GM12878 (cell line): ENCODE data around the gene VANGL2. TPM values are rescaled to one million over a fixed set of nuclear protein-coding genes. Genes with fewer than 3 reads are reported as not detected.

ENCODE experiments used
- ATAC-seq: fragments of 200-7000 bp; cut with Tn5 transposase; 3 replicates; pipeline ENCODE4 v1.9.1; 2020; ENCODE audit warnings: mild to moderate bottlenecking, moderate library complexity
- BruUV-seq: library from RNA; stranded (reverse); fragments of 400-500 nt; replicated peaks from 2 replicates; lab custom pipeline; 2021; lab: Mats Ljungman, UMichigan
- CTCF ChIA-PET: fragments of 300-600 bp; sonication (Branson Sonifier 250); formaldehyde crosslinking; extraction: SDS; loops from one replicate; lab custom pipeline; 2021; ENCODE audit warnings: inconsistent platforms; lab: Yijun Ruan, JAX
- POLR2A ChIA-PET: fragments of 350-600 bp; formaldehyde crosslinking; extraction: SDS; loops from one replicate; lab custom pipeline; 2021; ENCODE audit warnings: inconsistent platforms; lab: Charles Lee
- RAD21 ChIA-PET: fragments of 300-600 bp; sonication (Branson Sonifier 250); formaldehyde crosslinking; loops from one replicate; lab custom pipeline; 2023; ENCODE audit warnings: antibody characterized with exemption; ENCODE audit not compliant: unreplicated experiment; lab: Charles Lee
- SMC1A ChIA-PET: fragments of 300-600 bp; sonication (Branson Sonifier 250); formaldehyde crosslinking; loops from one replicate; lab custom pipeline; 2023; ENCODE audit not compliant: unreplicated experiment, uncharacterized antibody; lab: Charles Lee
- DNase-seq: peaks from one replicate; pipeline ENCODE4 v3.0.0-alpha.2; 2011; ENCODE audit warnings: low read depth, low spot score
- FAIRE-seq: peaks from 3 replicates; lab custom pipeline; 2011; peaks lifted over from hg19 to GRCh38; lab: Jason Lieb, UNC
- H2AFZ ChIP-seq: 2 replicates; pipeline ENCODE4 v1.6.0; 2011; ENCODE audit warnings: low read depth, low read length, control low read depth; ENCODE audit not compliant: control insufficient read depth
- H3K27ac ChIP-seq: 2 replicates; pipeline ENCODE4 v1.5.1; 2011; ENCODE audit warnings: control low read depth; ENCODE audit not compliant: control insufficient read depth, insufficient read depth
- H3K27me3 ChIP-seq, 2 experiments: replicated peaks in 1 of 2; 2 replicates each; pipeline versions ENCODE4 v1.6.0 to v1.6.1; 2011; ENCODE audit warnings: low read length in 1 of 2; ENCODE audit not compliant: control insufficient read depth in 2 of 2, insufficient read depth in 2 of 2
- H3K36me3 ChIP-seq, 2 experiments: 2 replicates each; pipeline ENCODE4 v1.5.1; 2011; ENCODE audit warnings: low read length in 1 of 2; ENCODE audit not compliant: control insufficient read depth in 2 of 2, insufficient read depth in 2 of 2
- H3K4me1 ChIP-seq: 2 replicates; pipeline ENCODE4 v1.6.1; 2011; ENCODE audit warnings: mild to moderate bottlenecking, low read length, moderate library complexity, mixed read lengths; ENCODE audit not compliant: control insufficient read depth, insufficient read depth
- H3K4me2 ChIP-seq: 2 replicates; pipeline ENCODE4 v1.6.0; 2011; ENCODE audit warnings: control low read depth; ENCODE audit not compliant: control insufficient read depth, insufficient read depth
- H3K4me3 ChIP-seq: fragments of 200-600 bp; sonication (generic); 2 replicates; pipeline ENCODE4 v1.5.1; 2016
- H3K79me2 ChIP-seq: 2 replicates; pipeline ENCODE4 v1.6.0; 2011; ENCODE audit warnings: low read length; ENCODE audit not compliant: control insufficient read depth, insufficient read depth
- H3K9ac ChIP-seq: 2 replicates; pipeline ENCODE4 v1.8.0; 2011; ENCODE audit warnings: low read length, control low read depth, mixed read lengths; ENCODE audit not compliant: control insufficient read depth, insufficient read depth
- H3K9me3 ChIP-seq: replicated peaks from 3 replicates; pipeline ENCODE4 v1.5.1; 2011; ENCODE audit warnings: mild to moderate bottlenecking, low read length; ENCODE audit not compliant: control insufficient read depth, insufficient read depth
- H4K20me1 ChIP-seq: 2 replicates; pipeline ENCODE4 v1.6.0; 2011; ENCODE audit not compliant: control insufficient read depth, insufficient read depth
- BCL3 ChIP-seq: IDR thresholded peaks from 2 replicates; pipeline ENCODE4 v1.6.1; 2011; ENCODE audit warnings: borderline replicate concordance, low read depth, mild to moderate bottlenecking, moderate library complexity, low read length; ENCODE audit not compliant: insufficient read depth, poor library complexity, severe bottlenecking
- BRCA1 ChIP-seq: IDR thresholded peaks from 2 replicates; pipeline ENCODE4 v1.6.1; 2011; ENCODE audit warnings: low read depth, low read length, improper control_type of control experiment
- CBX3 ChIP-seq: fragments of 200-600 bp; sonication (generic); IDR thresholded peaks from 2 replicates; pipeline ENCODE4 v1.6.1; 2016; ENCODE audit warnings: low read depth, borderline replicate concordance
- CREB1 ChIP-seq: IDR thresholded peaks from 2 replicates; pipeline ENCODE4 v1.6.1; 2012; ENCODE audit warnings: low read depth, mild to moderate bottlenecking, inconsistent platforms
- CTCF ChIP-seq, 3 experiments: IDR thresholded peaks in 2 of 3; conservative IDR thresholded peaks in 1 of 3; 2 replicates each; pipeline ENCODE4 v1.5.1; 2011; ENCODE audit warnings: low read depth in 3 of 3, low read length in 3 of 3, mild to moderate bottlenecking in 3 of 3, control low read depth in 2 of 3, moderate library complexity in 2 of 3, inconsistent platforms in 1 of 3, mixed read lengths in 1 of 3; ENCODE audit not compliant: control insufficient read depth in 2 of 3, insufficient read depth in 1 of 3; ENCODE audit errors: extremely low read depth in 1 of 3
- E2F8 ChIP-seq: fragments of 450-650 bp; IDR thresholded peaks from 2 replicates; pipeline ENCODE4 v1.6.1; 2018; ENCODE audit warnings: mild to moderate bottlenecking, low read depth, moderate library complexity; ENCODE audit not compliant: partially characterized antibody
- ESRRA ChIP-seq: IDR thresholded peaks from 2 replicates; pipeline ENCODE4 v1.6.1; 2012; ENCODE audit warnings: mild to moderate bottlenecking, low read length, improper control_type of control experiment
- IKZF2 ChIP-seq, 2 experiments: fragments of 450-650 bp; IDR thresholded peaks; 2 replicates each; pipeline ENCODE4 v1.6.1; 2017; ENCODE audit warnings: mild to moderate bottlenecking in 2 of 2, moderate library complexity in 2 of 2
- LARP7 ChIP-seq: fragments of 450-650 bp; IDR thresholded peaks from 2 replicates; pipeline ENCODE4 v1.6.1; 2017; ENCODE audit warnings: mild to moderate bottlenecking
- PML ChIP-seq: IDR thresholded peaks from 2 replicates; pipeline ENCODE4 v1.6.1; 2012; ENCODE audit warnings: low read length, inconsistent platforms
- RB1 ChIP-seq: fragments of 450-650 bp; formaldehyde crosslinking; IDR thresholded peaks from 2 replicates; pipeline ENCODE4 v1.6.1; 2017; ENCODE audit warnings: mild to moderate bottlenecking, borderline replicate concordance
- RFX5 ChIP-seq: IDR thresholded peaks from 2 replicates; pipeline ENCODE4 v1.6.1; 2011; ENCODE audit warnings: low read depth, low read length, improper control_type of control experiment
- STAT3 ChIP-seq: IDR thresholded peaks from 2 replicates; pipeline ENCODE4 v1.6.1; 2011; ENCODE audit warnings: low read depth, low read length, improper control_type of control experiment
- TBL1XR1 ChIP-seq: IDR thresholded peaks from 2 replicates; pipeline ENCODE4 v1.6.1; 2012; ENCODE audit warnings: low read depth, low read length, improper control_type of control experiment
- TCF12 ChIP-seq: IDR thresholded peaks from 2 replicates; pipeline ENCODE4 v1.6.1; 2011; ENCODE audit warnings: low read depth, mild to moderate bottlenecking, low read length
- TCF3 ChIP-seq: IDR thresholded peaks from 2 replicates; pipeline ENCODE4 v1.6.1; 2012; ENCODE audit warnings: low read depth, mild to moderate bottlenecking, low read length, borderline replicate concordance; ENCODE audit not compliant: insufficient read depth
- YBX1 ChIP-seq: fragments of 450-650 bp; IDR thresholded peaks from 2 replicates; pipeline ENCODE4 v1.6.1; 2016; ENCODE audit warnings: antibody characterized with exemption
- ZNF207 ChIP-seq: fragments of 450-650 bp; IDR thresholded peaks from 2 replicates; pipeline ENCODE4 v1.6.1; 2014; ENCODE audit warnings: antibody characterized with exemption, mild to moderate bottlenecking, borderline replicate concordance
- ZNF274 ChIP-seq: IDR thresholded peaks from one replicate; pipeline ENCODE4 v1.8.0; 2011; ENCODE audit not compliant: insufficient read length, insufficient read depth
- WGBS: methylation state at CpG from one replicate; pipeline ENCODE4 v1.1.6; 2016; ENCODE audit warnings: low lambda C conversion rate; ENCODE audit not compliant: insufficient replicate concordance, insufficient coverage; ENCODE audit errors: missing lambda C conversion rate; 5-methylcytosine and 5-hydroxymethylcytosine counted together
- in situ Hi-C: fragments of 300-500 bp; cut with MboI; formaldehyde crosslinking; loops from 9 replicates; pipeline ENCODE4 v1.14.3; 2018; ENCODE audit warnings: mixed read lengths
- intact Hi-C: fragments of 100-400 bp; cut with micrococcal nuclease; formaldehyde crosslinking; loops from one replicate; pipeline ENCODE4 v1.14.2; 2022; ENCODE audit not compliant: unreplicated experiment
- polyA plus RNA-seq, 11 experiments: library from polyadenylated mRNA; depleted of rRNA in 4 of 11; unstranded in 6 of 11; stranded (reverse) in 5 of 11; fragments of >200 nt; fragmentation: Nextera tagmentation in 4 of 11; fragmentation: Illumina TruSeq in 1 of 11; extraction: Ambion mirVana in 4 of 11; extraction: Trizol in 1 of 11; gene quantifications; 1 replicate in 1 of 11; 2 replicates in 10 of 11; pipeline versions ENCODE4 v1.2.1 to v1.2.3, GENCODE V29; 2011 to 2016; ENCODE audit warnings: inconsistent platforms in 2 of 11, missing spikeins in 2 of 11, low read depth in 1 of 11
- total RNA-seq, 4 experiments: library from RNA; depleted of rRNA in 3 of 4; stranded (reverse); fragments of >200 nt in 3 of 4; fragmentation: Illumina TruSeq in 1 of 4; extraction: Trizol in 1 of 4; gene quantifications; 2 replicates each; pipeline versions ENCODE4 v1.2.1 to v1.2.3, GENCODE V29; 2013 to 2021

Gene VANGL2
- total and polyA plus RNA-seq, 10 of the 15 experiments (the other 5 are each of a cell fraction or from before 2014, with no cell fraction given): 0.10 to 5.0 (median 0.27) TPM

- ChIA-PET POLR2A (no interaction called here), RAD21 (interaction anchor here (0.5 kb wide), 1 partner anchor 104 kb away, joined by 3 read pairs; no protein-coding TSS in a partner anchor), CTCF (interaction anchor here (0.5 to 0.8 kb wide), 3 partner anchors 23 to 187 kb away, joined by 3 read pairs; no protein-coding TSS in a partner anchor), SMC1A (interaction anchor here (1.2 kb wide), 1 partner anchor 9 kb away, joined by 5 read pairs; no protein-coding TSS in a partner anchor)
- H3K9ac ChIP-seq: no peak overlapping the region
- H3K27ac ChIP-seq: no peak overlapping the region
- no peaks in the 10 kb centered on the region for H3K4me1 ChIP-seq
- no peak overlapping the region for H3K4me2 ChIP-seq
- H3K36me3 ChIP-seq: no peaks in the 10 kb centered on the region
- H4K20me1 ChIP-seq: no peaks in the 10 kb centered on the region
- H3K4me3 ChIP-seq: no peak overlapping the region
- ATAC-seq (no peak), FAIRE-seq (no peak), DNase-seq (no peak)
- H3K9me3 ChIP-seq: no peaks in the 10 kb centered on the region
- in situ Hi-C loops: loop anchor here (25.0 kb wide), 1 partner anchor 542 kb away; the partner anchor contains the start of gene ITLN2
- no peaks in the 10 kb centered on the region for H3K27me3 ChIP-seq
- 21% methylated on average over 4 of the region's 4 CpGs for WGBS
- no TSS peak for BruUV-seq
- intact Hi-C loops: no loop called here
- no peaks in the 10 kb centered on the region for H3K79me2 ChIP-seq
- no peak overlapping the region for H2AFZ ChIP-seq
- no peak for TF ChIP-seq TCF12
- no peak for TF ChIP-seq RB1
- TF ChIP-seq IKZF2 (IDR thresholded peaks at IDR 0.05): no peak
- no peak for TF ChIP-seq TBL1XR1
- no peak for TF ChIP-seq CREB1
- TF ChIP-seq ESRRA: no peak
- TF ChIP-seq ZNF207: no peak
- no peak for TF ChIP-seq TCF3
- TF ChIP-seq BRCA1: no peak
- TF ChIP-seq E2F8: no peak
- no peak for TF ChIP-seq STAT3
- TF ChIP-seq LARP7: no peak
- TF ChIP-seq YBX1: no peak
- TF ChIP-seq BCL3: no peak
- no peak for TF ChIP-seq RFX5
- no peak for TF ChIP-seq CTCF (IDR thresholded peaks at IDR 0.05 in 2 of 3, conservative IDR thresholded peaks at IDR 0.05 in 1 of 3; ENCODE audit: control insufficient read depth in 2 of 3, extremely low read depth in 1 of 3, insufficient read depth in 1 of 3, low read depth in 3 of 3, low read length in 3 of 3)
- TF ChIP-seq PML: no peak
- no peak for TF ChIP-seq CBX3
- no peak for TF ChIP-seq ZNF274
These were observed 19.4 kb downstream of the VANGL2 start for GRCh38 chr1:160419838-160420169.
